H9 (cell line): ENCODE data around the gene NUDT7. TPM values are rescaled to one million over a fixed set of nuclear protein-coding genes. Genes with fewer than 3 reads are reported as not detected.

Source experiments
- DNase-seq: peaks from one replicate; pipeline ENCODE4 v3.0.0-alpha.2; 2017
- H2AFZ ChIP-seq: one replicate; pipeline ENCODE4 v1.6.1; 2013; ENCODE audit warnings: mild to moderate bottlenecking, low read length, control low read depth, moderate library complexity
- H2AK5ac ChIP-seq: 2 replicates; pipeline ENCODE4 v1.6.1; 2013; ENCODE audit warnings: low read length, control low read depth, mixed read lengths; ENCODE audit not compliant: insufficient read length
- H2BK120ac ChIP-seq: one replicate; pipeline ENCODE4 v1.6.1; 2013; ENCODE audit warnings: low read depth, mild to moderate bottlenecking, low read length, control low read depth, inconsistent platforms; ENCODE audit not compliant: poor library complexity, severe bottlenecking
- H2BK12ac ChIP-seq: 2 replicates; pipeline ENCODE4 v1.6.1; 2013; ENCODE audit warnings: low read length, control low read depth, mixed read lengths, low read depth; ENCODE audit not compliant: insufficient read length
- H2BK15ac ChIP-seq: 2 replicates; pipeline ENCODE4 v1.6.1; 2013; ENCODE audit warnings: low read depth, low read length, control low read depth
- H2BK20ac ChIP-seq: one replicate; pipeline ENCODE4 v1.6.1; 2013; ENCODE audit warnings: low read depth, mild to moderate bottlenecking, low read length, control low read depth, inconsistent platforms; ENCODE audit not compliant: poor library complexity, severe bottlenecking
- H2BK5ac ChIP-seq: 2 replicates; pipeline ENCODE4 v1.6.1; 2013; ENCODE audit warnings: low read length, control low read depth, mixed read lengths; ENCODE audit not compliant: insufficient read length
- H3K14ac ChIP-seq: 2 replicates; pipeline ENCODE4 v1.6.1; 2013; ENCODE audit warnings: low read length, control low read depth; ENCODE audit not compliant: insufficient read depth
- H3K18ac ChIP-seq: 2 replicates; pipeline ENCODE4 v1.6.1; 2013; ENCODE audit warnings: low read depth, mild to moderate bottlenecking, mixed read lengths, low read length, control low read depth; ENCODE audit not compliant: insufficient read length
- H3K23ac ChIP-seq: 2 replicates; pipeline ENCODE4 v1.6.1; 2013; ENCODE audit warnings: low read length, control low read depth, mixed read lengths, low read depth; ENCODE audit not compliant: insufficient read length
- H3K23me2 ChIP-seq: 2 replicates; pipeline ENCODE4 v1.6.1; 2013; ENCODE audit warnings: low read depth, mild to moderate bottlenecking, mixed read lengths, low read length, control low read depth; ENCODE audit not compliant: insufficient read length, poor library complexity, severe bottlenecking
- H3K27ac ChIP-seq: 2 replicates; pipeline ENCODE4 v1.5.1; 2013; ENCODE audit warnings: low read length, control low read depth, mixed read lengths, low read depth; ENCODE audit not compliant: insufficient read length
- H3K27me3 ChIP-seq: 2 replicates; pipeline ENCODE4 v1.6.1; 2013; ENCODE audit warnings: low read length, control low read depth, inconsistent platforms; ENCODE audit not compliant: insufficient read depth
- H3K4ac ChIP-seq: 2 replicates; pipeline ENCODE4 v1.6.1; 2013; ENCODE audit warnings: low read depth, mild to moderate bottlenecking, control low read depth, inconsistent platforms, low read length, moderate library complexity
- H3K4me1 ChIP-seq: 2 replicates; pipeline ENCODE4 v1.6.1; 2013; ENCODE audit warnings: low read length, control low read depth, inconsistent platforms; ENCODE audit not compliant: insufficient read depth
- H3K4me2 ChIP-seq: 2 replicates; pipeline ENCODE4 v1.6.1; 2013; ENCODE audit warnings: low read length, control low read depth, mixed read lengths; ENCODE audit not compliant: insufficient read length, insufficient read depth
- H3K56ac ChIP-seq: 2 replicates; pipeline ENCODE4 v1.6.1; 2013; ENCODE audit warnings: low read depth, mild to moderate bottlenecking, mixed read lengths, low read length, control low read depth; ENCODE audit not compliant: insufficient read length
- H3K79me1 ChIP-seq: 2 replicates; pipeline ENCODE4 v1.6.1; 2013; ENCODE audit warnings: low read depth, mild to moderate bottlenecking, moderate library complexity, low read length, control low read depth, inconsistent platforms; ENCODE audit not compliant: insufficient read depth, poor library complexity, severe bottlenecking
- H3K79me2 ChIP-seq: 2 replicates; pipeline ENCODE4 v1.6.1; 2013; ENCODE audit warnings: low read length, control low read depth, inconsistent platforms; ENCODE audit not compliant: insufficient read depth
- H3K9ac ChIP-seq: 2 replicates; pipeline ENCODE4 v1.6.1; 2013; ENCODE audit warnings: low read length, control low read depth, mixed read lengths; ENCODE audit not compliant: insufficient read length; ENCODE audit errors: extremely low read depth
- H3K9me3 ChIP-seq: one replicate; pipeline ENCODE4 v1.6.1; 2013; ENCODE audit warnings: low read depth, low read length, inconsistent platforms; ENCODE audit not compliant: control insufficient read depth
- H3T11ph ChIP-seq: one replicate; pipeline ENCODE4 v1.6.1; 2013; ENCODE audit warnings: mild to moderate bottlenecking, low read length, control low read depth, inconsistent platforms
- H4K20me1 ChIP-seq: one replicate; pipeline ENCODE4 v1.6.1; 2013; ENCODE audit not compliant: control insufficient read depth, insufficient read length, insufficient read depth
- H4K5ac ChIP-seq: 2 replicates; pipeline ENCODE4 v1.6.1; 2013; ENCODE audit warnings: low read depth, mild to moderate bottlenecking, mixed read lengths, low read length, control low read depth; ENCODE audit not compliant: insufficient read length
- H4K8ac ChIP-seq: replicated peaks from 2 replicates; pipeline ENCODE4 v1.6.1; 2013; ENCODE audit warnings: low read length, control low read depth, mixed read lengths, low read depth; ENCODE audit not compliant: insufficient read length
- H4K91ac ChIP-seq: 2 replicates; pipeline ENCODE4 v1.6.1; 2013; ENCODE audit warnings: low read depth, mild to moderate bottlenecking, moderate library complexity, mixed read lengths, low read length, control low read depth; ENCODE audit not compliant: insufficient read length
- H3K27ac Mint-ChIP-seq, 3 experiments: 2 replicates in 2 of 3; 3 replicates in 1 of 3; pipeline ENCODE4 v1.8.0; 2020 to 2021; ENCODE audit warnings: mixed read lengths in 3 of 3, mild to moderate bottlenecking in 1 of 3, moderate library complexity in 1 of 3
- H3K27me3 Mint-ChIP-seq: 2 replicates; pipeline ENCODE4 v1.8.0; 2021; ENCODE audit warnings: low read depth, mild to moderate bottlenecking, moderate library complexity, mixed read lengths
- H3K36me3 Mint-ChIP-seq, 3 experiments: 2 replicates in 2 of 3; 3 replicates in 1 of 3; pipeline ENCODE4 v1.8.0; 2020 to 2021; ENCODE audit warnings: low read depth in 3 of 3, mixed read lengths in 3 of 3; ENCODE audit not compliant: insufficient read depth in 1 of 3
- H3K4me1 Mint-ChIP-seq, 2 experiments: 2 replicates each; pipeline ENCODE4 v1.8.0; 2020; ENCODE audit warnings: mixed read lengths in 2 of 2
- H3K4me3 Mint-ChIP-seq, 2 experiments: 2 replicates in 1 of 2; 3 replicates in 1 of 2; pipeline ENCODE4 v1.8.0; 2020 to 2021; ENCODE audit warnings: mild to moderate bottlenecking in 2 of 2, mixed read lengths in 2 of 2, moderate library complexity in 1 of 2
- H3K9me3 Mint-ChIP-seq, 2 experiments: 2 replicates in 1 of 2; 3 replicates in 1 of 2; pipeline ENCODE4 v1.8.0; 2020; ENCODE audit warnings: mild to moderate bottlenecking in 2 of 2, mixed read lengths in 2 of 2, moderate library complexity in 1 of 2
- CTCF ChIP-seq: fragments of 200-600 bp; sonication (generic); conservative IDR thresholded peaks from 3 replicates; pipeline ENCODE4 v1.8.0; 2021; ENCODE audit warnings: antibody characterized with exemption, mild to moderate bottlenecking
- WGBS: extraction: QIAGEN DNeasy Blood & Tissue Kit; methylation state at CpG from one replicate; pipeline ENCODE4 v1.1.7; 2013; ENCODE audit warnings: missing lambda C conversion rate, low lambda C conversion rate, mixed read lengths; ENCODE audit not compliant: insufficient read length; ENCODE audit errors: extremely low coverage; 5-methylcytosine and 5-hydroxymethylcytosine counted together
- total RNA-seq: library from RNA; stranded (reverse); gene quantifications from 2 replicates; pipeline ENCODE4 v1.2.1, GENCODE V29; 2021

The NUDT7 gene
- total RNA-seq, 1 experiment from 2014 or later, result 6.8 TPM

GRCh38 chr16:77758508-77758907, 36.2 kb downstream of the NUDT7 start:
- no peak overlapping the region for H2BK120ac ChIP-seq
- no peak overlapping the region for H4K8ac ChIP-seq
- Mint-ChIP-seq H3K4me1 (peaks cover 0 to 2% of the 10 kb centered on the region in 2 experiments; a peak in 1 of 4 replicates), H3K9me3 (no peaks in the 10 kb centered on the region; a peak in 1 of 5 replicates), H3K4me3 (no peak overlapping the region), H3K27me3 (peaks cover 3% of the 10 kb centered on the region), H3K36me3 (no peaks in the 10 kb centered on the region), H3K27ac (no peak overlapping the region; a peak in 1 of 7 replicates)
- no peaks in the 10 kb centered on the region for H3K79me1 ChIP-seq
- H3K27me3 ChIP-seq, result no peaks in the 10 kb centered on the region
- no peak overlapping the region for H3K14ac ChIP-seq
- H3K18ac ChIP-seq, result no peak overlapping the region
- H2AK5ac ChIP-seq, result no peak overlapping the region
- no peak overlapping the region for H2BK20ac ChIP-seq
- no peaks in the 10 kb centered on the region for H3K79me2 ChIP-seq
- H3K23ac ChIP-seq, result no peak overlapping the region
- H3K9me3 ChIP-seq, result no peaks in the 10 kb centered on the region
- no peak overlapping the region for H3K4me2 ChIP-seq
- no peaks in the 10 kb centered on the region for H3K23me2 ChIP-seq
- H2AFZ ChIP-seq, result no peak overlapping the region
- no peak overlapping the region for H2BK15ac ChIP-seq
- no peak overlapping the region for H2BK12ac ChIP-seq
- no peak overlapping the region for H2BK5ac ChIP-seq
- H3K4me1 ChIP-seq, result no peaks in the 10 kb centered on the region
- no peak overlapping the region for H3K9ac ChIP-seq
- H4K20me1 ChIP-seq, result no peaks in the 10 kb centered on the region
- DNase-seq, result no peak
- no peak overlapping the region for H3T11ph ChIP-seq
- WGBS, result no CpG with 5 or more reads among the region's 2 CpGs
- H4K91ac ChIP-seq, result no peak overlapping the region
- H3K27ac ChIP-seq, result no peak overlapping the region
- no peak for TF ChIP-seq CTCF
- no peak overlapping the region for H4K5ac ChIP-seq
- H3K56ac ChIP-seq, result no peak overlapping the region
- H3K4ac ChIP-seq, result no peak overlapping the region
